Measurements from ENCODE around the gene ARPC5L. TPM values are rescaled to one million over a fixed set of nuclear protein-coding genes. Genes with fewer than 3 reads are reported as not detected.

ARPC5L gene
- total and polyA plus RNA-seq, 2 of the 13 experiments (the other 11 are each of a cell fraction or from before 2014, with no cell fraction given): 29.9 to 33.8 TPM

- in situ Hi-C loops (cut with HindIII; ENCODE audit: extremely low pct_ligation_motif_present, low pct_unique_long_range_greater_than_20kb): no loop called here
- Histone ChIP-seq H3K9me3 (ENCODE audit: low read length) (no peaks in the 10 kb centered on the region), H4K20me1 (ENCODE audit: insufficient read depth, low read length) (no peaks in the 10 kb centered on the region), H3K4me1 (ENCODE audit: insufficient read depth, low read length) (peaks cover 49% of the 10 kb centered on the region), H3K4me3 (replicated peaks in 1 of 3; ENCODE audit: insufficient read depth in 1 of 3, low read depth in 2 of 3, low read length in 3 of 3) (no peak overlapping the region), H3K9ac (ENCODE audit: insufficient read depth, low read depth, low read length) (no peak overlapping the region), H2AFZ (ENCODE audit: low read length) (no peak overlapping the region), H3K79me2 (ENCODE audit: insufficient read depth, low read length) (no peaks in the 10 kb centered on the region), H3K27ac (ENCODE audit: extremely low read length, insufficient read depth, low read length) (no peak overlapping the region), H3K36me3 (replicated peaks in 1 of 2; ENCODE audit: control insufficient read depth in 1 of 2, insufficient read depth in 2 of 2, low read length in 2 of 2) (no peaks in the 10 kb centered on the region), H3K27me3 (ENCODE audit: control insufficient read depth in 1 of 2, insufficient read depth in 2 of 2, low read length in 2 of 2) (no peaks in the 10 kb centered on the region), H3K4me2 (ENCODE audit: low read depth, low read length) (peak overlapping the region; percentile 7; the same call in 1 of the 2 replicates)
- ATAC-seq: no peak
- no peak for FAIRE-seq
- intact Hi-C loops (cut with micrococcal nuclease; ENCODE audit: unreplicated experiment): loop anchor here (2.0 kb wide), 1 partner anchor 16 kb away; no protein-coding TSS in a partner anchor
- DNase-seq (ENCODE audit: low spot score): peak; percentile 56
- BruUV-seq (replicated peaks): no TSS peak
- WGBS (ENCODE audit: low lambda C conversion rate): 29% methylated on average over 6 of the region's 6 CpGs
- ChIA-PET POLR2A (interaction anchor here (0.7 kb wide), 1 partner anchor 22 kb away, joined by 3 read pairs; no protein-coding TSS in a partner anchor), CTCF (ENCODE audit: low intra/inter-chr PET ratio, low total read pairs) (no interaction called here)
- TF ChIP-seq CBX5 (CRISPR knock-in tag; IDR thresholded peaks at IDR 0.05; ENCODE audit: borderline replicate concordance) (no peak), PTBP1 (IDR thresholded peaks at IDR 0.05; ENCODE audit: low read depth, low read length, poor library complexity, severe bottlenecking) (no peak), THAP7 (CRISPR knock-in tag; IDR thresholded peaks at IDR 0.05) (no peak), SAFB2 (CRISPR knock-in tag; IDR thresholded peaks at IDR 0.05; ENCODE audit: borderline replicate concordance, low read depth) (no peak), ZFP36 (IDR thresholded peaks at IDR 0.05; ENCODE audit: borderline replicate concordance, low read depth, low read length, partially characterized antibody) (no peak), CREB1 (IDR thresholded peaks at IDR 0.05) (0 out of 2 replicates have a peak, but pooled peaks have one; percentile 8), CREB1 (CRISPR knock-in tag; IDR thresholded peaks at IDR 0.05) (no peak), EZH2 (conservative IDR thresholded peaks at IDR 0.05; ENCODE audit: low read depth, low read length) (no peak), NFE2 (CRISPR knock-in tag; IDR thresholded peaks at IDR 0.05) (no peak), RBM22 (optimal IDR thresholded peaks at IDR 0.05; ENCODE audit: low read length) (no peak), ZC3H13 (CRISPR knock-in tag; IDR thresholded peaks at IDR 0.05) (no peak), SIN3A (IDR thresholded peaks at IDR 0.05; ENCODE audit: borderline replicate concordance, low read depth, low read length) (no peak), ZNF619 (CRISPR knock-in tag; IDR thresholded peaks at IDR 0.05) (no peak), KDM5B (CRISPR knock-in tag; IDR thresholded peaks at IDR 0.05; ENCODE audit: borderline replicate concordance) (no peak), ATF3 (CRISPR knock-in tag; IDR thresholded peaks at IDR 0.05) (0 out of 2 replicates have a peak, but pooled peaks have one; percentile 34), SRSF1 (optimal IDR thresholded peaks at IDR 0.05; ENCODE audit: low read depth, low read length) (no peak), TARDBP (CRISPR knock-in tag; IDR thresholded peaks at IDR 0.05) (no peak), ZBTB7B (CRISPR knock-in tag; IDR thresholded peaks at IDR 0.05) (no peak), ZBTB49 (CRISPR knock-in tag; IDR thresholded peaks at IDR 0.05; ENCODE audit: borderline replicate concordance) (no peak)
Measured at GRCh38 chr9:124812441-124812876, 49.5 kb upstream of the ARPC5L start.
